ENCODE results near the gene TINAG. TPM values are rescaled to one million over a fixed set of nuclear protein-coding genes. Genes with fewer than 3 reads are reported as not detected.

TINAG gene
- total RNA-seq, 6 donors from 2014 or later = not detected

- no peaks in the 10 kb centered on the region for H3K4me1 ChIP-seq
- DNase-seq (no peak), ATAC-seq (ENCODE audit: low FRiP score in 2 of 2) (peak in 1 of 2 donors; percentile 82)
- no peak overlapping the region for H3K27ac ChIP-seq
- no peak overlapping the region for H3K4me3 ChIP-seq
- H3K27me3 ChIP-seq = no peaks in the 10 kb centered on the region
- no peaks in the 10 kb centered on the region for H3K9me3 ChIP-seq
- WGBS, 2 donors = 86% methylated on average over 3 of the region's 3 CpGs
- TF ChIP-seq CTCF (IDR thresholded peaks at IDR 0.05) = no peak
- no peak for TF ChIP-seq EP300 (IDR thresholded peaks at IDR 0.05)
- H3K36me3 ChIP-seq = no peaks in the 10 kb centered on the region
Observed at GRCh38 chr6:54419885-54420284, 111.6 kb downstream of the TINAG start.

GRCh38 chr6:54426995-54427394 is 118.8 kb downstream of the TINAG start:
- Histone ChIP-seq H3K36me3 (no peaks in the 10 kb centered on the region), H3K4me3 (no peak overlapping the region), H3K27me3 (no peaks in the 10 kb centered on the region), H3K9me3 (no peaks in the 10 kb centered on the region), H3K27ac (no peak overlapping the region), H3K4me1 (no peaks in the 10 kb centered on the region)
- no peak for ATAC-seq (ENCODE audit: low FRiP score in 2 of 2)
- TF ChIP-seq EP300 (IDR thresholded peaks at IDR 0.05) (no peak), POLR2AphosphoS5 (IDR thresholded peaks at IDR 0.05) (no peak), POLR2A (IDR thresholded peaks at IDR 0.05) (no peak), CTCF (IDR thresholded peaks at IDR 0.05) (no peak)
- DNase-seq = no peak

- 73 to 77% methylated on average over 1 of the region's 1 CpG for WGBS, 2 donors
- no peak for ATAC-seq (ENCODE audit: low FRiP score in 2 of 2)
- no peak for TF ChIP-seq EP300 (IDR thresholded peaks at IDR 0.05)
- no peak for TF ChIP-seq POLR2A (IDR thresholded peaks at IDR 0.05)
- no peak for TF ChIP-seq POLR2AphosphoS5 (IDR thresholded peaks at IDR 0.05)
- TF ChIP-seq CTCF (IDR thresholded peaks at IDR 0.05) = no peak
Observed at GRCh38 chr6:54427396-54427937, 119.2 kb downstream of the TINAG start.

GRCh38 chr6:54428431-54428830 is 120.2 kb downstream of the TINAG start:
- Histone ChIP-seq H3K4me1 (no peaks in the 10 kb centered on the region), H3K4me3 (no peak overlapping the region), H3K9me3 (no peaks in the 10 kb centered on the region), H3K27ac (no peak overlapping the region), H3K36me3 (no peaks in the 10 kb centered on the region), H3K27me3 (no peaks in the 10 kb centered on the region)
- ATAC-seq (ENCODE audit: low FRiP score in 2 of 2) (no peak), DNase-seq (no peak)
- TF ChIP-seq POLR2AphosphoS5 (IDR thresholded peaks at IDR 0.05) = no peak
- no peak for TF ChIP-seq POLR2A (IDR thresholded peaks at IDR 0.05)
- no peak for TF ChIP-seq EP300 (IDR thresholded peaks at IDR 0.05)
- TF ChIP-seq CTCF (IDR thresholded peaks at IDR 0.05) = no peak
- WGBS, 2 donors = 73 to 80% methylated on average over 1 of the region's 1 CpG

More at GRCh38 chr6:54427396-54427937, 119.2 kb downstream of the TINAG start:
- H3K9me3 ChIP-seq = no peaks in the 10 kb centered on the region
- H3K4me1 ChIP-seq = no peaks in the 10 kb centered on the region
- no peaks in the 10 kb centered on the region for H3K36me3 ChIP-seq
- no peak overlapping the region for H3K27ac ChIP-seq
- no peak overlapping the region for H3K4me3 ChIP-seq
- no peaks in the 10 kb centered on the region for H3K27me3 ChIP-seq
- DNase-seq = no peak

- Histone ChIP-seq H3K4me1 (no peaks in the 10 kb centered on the region), H3K27ac (no peak overlapping the region), H3K9me3 (no peaks in the 10 kb centered on the region), H3K36me3 (no peaks in the 10 kb centered on the region), H3K4me3 (no peak overlapping the region), H3K27me3 (no peaks in the 10 kb centered on the region)
- ATAC-seq (ENCODE audit: low FRiP score in 2 of 2) = no peak
- TF ChIP-seq CTCF (IDR thresholded peaks at IDR 0.05) (no peak), POLR2A (IDR thresholded peaks at IDR 0.05) (no peak), POLR2AphosphoS5 (IDR thresholded peaks at IDR 0.05) (no peak), EP300 (IDR thresholded peaks at IDR 0.05) (no peak)
- DNase-seq = no peak
- WGBS, 2 donors = 42 to 45% methylated on average over 2 of the region's 2 CpGs
Observed at GRCh38 chr6:54431466-54431865, 123.2 kb downstream of the TINAG start.

Data from upper lobe of left lung (tissue), 6 donors.